Measurements from ENCODE around the gene CRTC2.
"Not testable (repeated sequence)": the region's sequence is repeated elsewhere in the genome, so short reads cannot be mapped to it uniquely, and the experiment has no call there.

CRTC2 gene

DNA sequence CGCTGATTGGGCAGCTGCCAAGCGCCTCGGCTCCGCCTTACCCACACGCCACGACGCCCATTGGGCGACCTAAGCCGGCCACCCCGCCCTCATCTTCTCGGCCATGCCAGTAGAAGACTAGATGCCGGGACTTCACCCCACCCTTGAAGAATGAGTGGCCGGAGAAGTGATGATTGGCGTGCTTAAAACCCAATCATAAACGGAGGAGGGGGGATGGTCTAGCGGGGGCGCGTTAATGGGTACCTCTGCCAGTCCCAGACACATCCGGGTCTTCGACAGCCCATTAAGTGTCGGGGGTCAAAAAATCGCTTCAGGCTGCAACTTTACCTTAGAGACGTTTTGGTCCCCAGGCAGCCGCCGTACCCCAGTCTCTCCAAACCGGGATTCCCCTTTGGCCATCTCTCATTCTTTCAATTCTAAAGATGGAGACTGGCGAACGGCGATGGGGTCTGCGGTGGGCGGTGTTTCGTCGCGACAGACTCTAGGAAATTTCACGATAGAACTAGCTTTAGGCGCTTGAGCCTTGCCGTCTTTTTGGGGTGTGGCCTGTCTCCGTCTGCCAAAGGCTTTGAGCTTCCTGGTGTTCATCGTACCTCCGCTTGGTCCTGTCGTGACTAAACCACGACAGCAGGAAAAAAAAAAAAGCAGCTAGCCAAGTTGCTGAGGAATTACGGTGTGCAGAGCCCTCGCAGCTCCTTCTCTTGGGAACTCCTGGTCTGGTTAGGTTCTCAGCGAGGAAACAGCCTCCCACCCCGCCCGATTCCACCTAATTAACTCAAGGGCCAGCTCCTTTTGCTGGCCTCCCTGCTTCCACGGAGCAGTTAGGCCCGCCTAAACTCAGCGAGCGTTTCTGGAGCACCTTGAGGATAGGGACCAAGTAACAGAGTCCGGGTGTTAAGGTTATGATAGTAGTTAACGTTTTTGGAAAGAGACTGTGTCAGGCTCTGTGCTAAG is 35.2 kb downstream of the CRTC2 start, which contains the start of gene GATAD2B:
Gene GATAD2B, minus strand, starts transcription at position 1 of the 954 bp plus-strand sequence. CDS start 94,625 bp downstream, outside the sequence.
- peak; percentile 100 for DNase-seq

DNA sequence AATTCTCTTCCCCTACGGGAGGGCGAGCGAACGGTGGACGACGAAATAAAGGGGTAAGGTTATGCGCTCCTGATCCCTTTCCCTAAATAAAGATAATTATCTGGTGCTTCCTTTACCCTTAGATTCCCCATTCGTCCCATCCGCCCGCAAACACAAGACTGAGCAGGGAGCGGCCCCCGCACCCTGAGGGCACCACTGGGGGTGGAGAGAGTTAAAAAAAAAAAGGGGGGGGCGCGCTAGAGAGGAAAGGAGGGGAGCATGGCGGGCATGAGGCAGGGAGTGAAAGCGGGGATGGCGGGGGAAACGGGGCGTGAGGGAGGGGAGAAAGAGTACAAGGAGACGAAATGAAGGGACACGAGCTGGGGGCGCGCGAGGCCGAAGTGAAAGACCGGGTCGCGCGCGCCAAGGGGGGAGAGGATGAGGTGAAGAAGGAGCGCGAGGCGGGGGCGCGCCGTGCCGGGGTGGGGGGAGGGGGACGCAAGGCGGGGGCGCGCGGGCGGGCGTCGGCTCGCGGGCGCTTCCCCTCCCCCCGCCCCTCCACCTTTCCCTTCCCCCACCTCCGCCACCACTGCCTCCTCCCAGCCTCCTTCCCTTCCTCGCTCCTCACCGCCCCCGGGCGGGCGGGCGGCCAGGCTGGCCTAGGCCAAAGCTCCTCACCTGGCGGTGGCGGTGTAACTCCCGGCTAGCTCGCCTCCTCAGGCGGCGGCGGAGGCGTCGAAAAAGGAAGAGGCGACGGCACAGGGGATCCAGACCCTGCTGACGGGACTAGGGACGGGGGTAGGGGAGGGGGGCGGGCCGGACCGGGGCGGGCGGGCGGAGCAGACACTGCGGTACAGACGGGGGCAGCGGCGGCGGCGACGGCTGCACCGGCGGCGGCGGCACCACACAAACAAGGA is 36.1 kb downstream of the CRTC2 start:
- peak; percentile 59 for DNase-seq

GRCh38 chr1:153921803-153922075 is 36.7 kb downstream of the CRTC2 start:
- DNase-seq, result no peak

- no peak for DNase-seq
Measured at GRCh38 chr1:153921080-153921802, 37.2 kb downstream of the CRTC2 start.

DNA sequence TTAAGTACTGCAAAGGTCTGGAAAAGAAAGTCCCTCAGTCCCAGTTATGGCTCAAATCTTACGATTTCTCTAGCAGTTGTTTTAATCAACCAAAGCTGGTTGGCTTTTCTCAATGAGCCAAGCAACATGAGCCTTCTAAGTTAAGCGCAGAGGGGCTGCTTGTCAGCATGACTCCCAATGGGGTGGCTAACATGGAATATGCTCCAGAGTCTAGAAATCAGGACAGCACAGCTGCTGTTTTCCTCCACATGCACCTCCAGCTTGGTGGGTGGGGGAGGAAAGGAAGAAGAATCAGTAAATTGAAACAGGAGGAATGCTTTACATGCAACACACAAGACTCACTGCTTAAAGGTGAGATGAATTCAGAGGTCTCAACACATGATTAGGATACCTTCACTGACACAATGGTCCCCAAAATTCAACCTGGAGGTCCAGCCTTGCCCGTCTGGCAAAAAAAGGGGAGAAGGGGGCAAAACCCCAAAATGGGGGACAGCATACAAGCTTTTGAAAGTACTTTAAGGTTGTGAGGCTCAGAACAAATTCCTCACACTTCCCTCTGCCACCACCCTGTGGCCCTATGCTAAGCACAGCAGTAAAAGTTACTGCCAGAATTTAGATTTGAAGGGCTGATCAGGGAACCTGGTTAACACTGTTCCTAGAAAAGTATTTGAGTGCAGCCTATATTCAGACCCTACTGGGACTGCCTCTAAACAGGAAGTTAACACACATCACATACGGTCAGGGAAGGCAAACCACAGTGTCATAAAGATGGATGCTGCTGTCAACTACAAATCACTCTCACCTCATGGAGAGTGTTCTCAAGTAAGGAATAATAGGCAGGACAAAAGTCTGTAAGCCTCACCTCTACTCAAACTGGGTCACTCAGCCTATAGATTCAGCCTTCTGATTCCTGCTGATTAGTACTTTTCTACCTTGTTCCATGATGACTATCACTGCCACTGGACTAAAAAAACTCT is 38.2 kb downstream of the CRTC2 start:
- DNase-seq, result no peak

GRCh38 chr1:153916297-153916696 is 42.1 kb downstream of the CRTC2 start:
- DNase-seq, result no peak

DNA sequence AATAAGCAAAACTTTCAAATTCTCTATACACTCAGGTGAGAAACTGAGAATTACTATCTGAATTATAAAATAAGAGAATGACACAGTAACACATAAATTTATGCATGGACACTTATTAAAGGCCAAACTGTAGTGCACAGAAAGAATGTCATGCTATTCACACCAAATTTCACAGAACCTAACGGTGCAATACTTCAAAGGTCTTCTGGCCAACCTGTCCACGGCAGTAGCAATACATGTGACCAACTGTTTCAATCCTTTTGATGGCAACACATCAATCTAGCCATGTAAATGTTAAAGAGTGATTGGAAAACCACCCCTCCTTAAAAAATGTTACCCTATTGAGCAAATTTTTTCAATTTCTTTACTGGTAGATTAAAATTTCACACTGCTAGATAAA is 46.1 kb downstream of the CRTC2 start:
- DNase-seq, result no peak

- not testable (repeated sequence) for DNase-seq
Measured at GRCh38 chr1:153910560-153910959, 47.9 kb downstream of the CRTC2 start.

DNA sequence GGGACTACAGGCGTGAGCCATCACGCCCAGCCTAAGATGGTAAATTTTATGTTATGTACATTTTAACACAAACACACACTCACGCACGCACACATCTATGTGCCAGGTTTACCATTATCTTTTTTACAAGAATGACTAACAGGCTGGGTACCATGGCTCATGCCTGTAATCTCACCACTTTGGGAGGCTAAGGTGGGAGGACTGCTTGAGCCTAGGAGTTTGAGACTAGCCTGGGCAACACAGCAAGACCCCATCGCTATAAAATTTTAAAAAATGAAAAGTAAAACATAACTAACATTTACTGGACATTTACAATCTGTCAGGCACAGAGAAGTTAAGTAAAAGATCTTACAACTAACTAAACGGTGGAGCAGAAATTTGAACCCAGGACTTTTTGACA is 50.3 kb downstream of the CRTC2 start:
- no peak for DNase-seq

GRCh38 chr1:153907134-153907533 is 51.3 kb downstream of the CRTC2 start:
- no peak for DNase-seq

- no peak for DNase-seq
Measured at GRCh38 chr1:153906396-153906795, 52.0 kb downstream of the CRTC2 start.

GRCh38 chr1:153905908-153906307 is 52.5 kb downstream of the CRTC2 start:
- not testable (repeated sequence) for DNase-seq

DNA sequence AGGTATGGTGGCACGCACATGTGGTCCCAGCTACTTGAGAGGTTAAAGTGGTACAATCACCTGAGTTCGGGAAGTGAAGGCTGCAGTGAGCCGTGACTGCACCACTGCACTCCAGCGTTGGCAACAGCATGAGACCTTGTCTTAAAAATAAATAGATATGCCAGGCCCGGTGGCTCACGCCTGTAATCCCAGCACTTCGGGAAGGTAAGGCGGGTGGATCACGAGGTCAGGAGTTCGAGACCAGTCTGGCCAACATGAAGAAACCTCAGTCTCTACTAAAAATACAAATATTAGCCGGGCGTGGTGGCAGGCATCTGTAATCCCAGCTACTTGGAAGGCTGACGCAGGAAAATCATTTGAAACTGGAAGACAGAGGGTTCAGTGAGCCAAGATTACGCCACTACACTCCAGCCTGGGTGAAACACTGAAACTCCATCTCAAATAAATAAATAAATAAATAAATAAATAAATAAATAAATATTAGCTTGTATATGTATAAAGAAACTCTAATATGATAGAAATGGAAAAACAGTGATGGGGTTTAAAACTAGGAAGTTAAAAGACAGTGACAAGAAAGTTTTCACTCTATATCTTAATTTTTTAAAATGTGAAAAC is 54.5 kb downstream of the CRTC2 start:
- no peak for DNase-seq

- DNase-seq, result no peak
Measured at GRCh38 chr1:153899509-153899908, 58.9 kb downstream of the CRTC2 start.

Data from stimulated activated CD4-positive, alpha-beta T cell treated with anti-CD3 and anti-CD28 coated beads, Interleukin-4, amount 100 ng/mL, for 24 hours (primary cell).